Esophagus muscularis mucosa (tissue), 4 donors: ENCODE measurements around the gene ANO6. TPM values are rescaled to one million over a fixed set of nuclear protein-coding genes. Genes with fewer than 3 reads are reported as not detected.

Source experiments
- DNase-seq: peaks from one replicate; pipeline ENCODE4 v3.0.0-alpha.2; 2017; ENCODE audit errors: extremely low spot score
- H3K27ac ChIP-seq, 4 donors: fragments of 200-600 bp; sonication (generic); replicated peaks in 1 of 4; 1 replicate in 3 of 4; 2 replicates in 1 of 4; pipeline ENCODE4 v1.5.1; 2016 to 2019; ENCODE audit warnings: mild to moderate bottlenecking in 1 of 4
- H3K27me3 ChIP-seq, 4 donors: fragments of 200-600 bp; sonication (generic); one replicate each; pipeline versions ENCODE4 v1.5.1 to v1.6.0; 2016 to 2019
- H3K36me3 ChIP-seq, 4 donors: fragments of 200-600 bp; sonication (generic); one replicate each; pipeline ENCODE4 v1.5.1; 2016 to 2019
- H3K4me1 ChIP-seq, 4 donors: fragments of 200-600 bp; sonication (generic); one replicate each; pipeline ENCODE4 v1.5.1; 2016 to 2019
- H3K4me3 ChIP-seq, 4 donors: fragments of 200-600 bp; sonication (generic); 1 replicate in 2 of 4; 2 replicates in 2 of 4; pipeline ENCODE4 v1.5.1; 2016 to 2019; ENCODE audit warnings: mild to moderate bottlenecking in 4 of 4, moderate library complexity in 1 of 4
- H3K9me3 ChIP-seq, 4 donors: fragments of 200-600 bp; sonication (generic); 1 replicate in 3 of 4; 2 replicates in 1 of 4; pipeline ENCODE4 v1.5.1; 2016 to 2019
- CTCF ChIP-seq, 3 experiments: fragments of 200-600 bp in 2 of 3; fragments of 450-650 bp in 1 of 3; sonication (generic) in 2 of 3; IDR thresholded peaks; one replicate each; pipeline ENCODE4 v1.5.1; 2017 to 2019; ENCODE audit warnings: antibody characterized with exemption in 3 of 3, mild to moderate bottlenecking in 2 of 3, moderate library complexity in 1 of 3
- EP300 ChIP-seq: sonication (generic); formaldehyde crosslinking; IDR thresholded peaks from one replicate; pipeline ENCODE4 v1.6.1; 2017; ENCODE audit warnings: antibody characterized with exemption
- POLR2A ChIP-seq: fragments of 450-650 bp; IDR thresholded peaks from one replicate; pipeline ENCODE4 v1.6.1; 2017; ENCODE audit warnings: antibody characterized with exemption, moderate library complexity, mild to moderate bottlenecking, low read depth
- POLR2AphosphoS5 ChIP-seq, 2 donors: sonication (generic); formaldehyde crosslinking; IDR thresholded peaks; one replicate each; pipeline ENCODE4 v1.6.1; 2017; ENCODE audit warnings: antibody characterized with exemption in 2 of 2
- WGBS: methylation state at CpG from one replicate; pipeline ENCODE4 v1.1.5; 2018; 5-methylcytosine and 5-hydroxymethylcytosine counted together
- intact Hi-C: fragments of 100-400 bp; cut with DNase I; formaldehyde crosslinking; loops from one replicate; pipeline ENCODE4 v1.15.1; 2023
- total RNA-seq, 4 donors: library from RNA; depleted of rRNA; stranded (reverse); fragments of >200 nt; gene quantifications; one replicate each; pipeline versions ENCODE4 v1.1.0 to v1.2.1, GENCODE V29; 2016

Gene ANO6
- total RNA-seq, 4 donors from 2014 or later: 141 to 208 (median 166) TPM

DNA sequence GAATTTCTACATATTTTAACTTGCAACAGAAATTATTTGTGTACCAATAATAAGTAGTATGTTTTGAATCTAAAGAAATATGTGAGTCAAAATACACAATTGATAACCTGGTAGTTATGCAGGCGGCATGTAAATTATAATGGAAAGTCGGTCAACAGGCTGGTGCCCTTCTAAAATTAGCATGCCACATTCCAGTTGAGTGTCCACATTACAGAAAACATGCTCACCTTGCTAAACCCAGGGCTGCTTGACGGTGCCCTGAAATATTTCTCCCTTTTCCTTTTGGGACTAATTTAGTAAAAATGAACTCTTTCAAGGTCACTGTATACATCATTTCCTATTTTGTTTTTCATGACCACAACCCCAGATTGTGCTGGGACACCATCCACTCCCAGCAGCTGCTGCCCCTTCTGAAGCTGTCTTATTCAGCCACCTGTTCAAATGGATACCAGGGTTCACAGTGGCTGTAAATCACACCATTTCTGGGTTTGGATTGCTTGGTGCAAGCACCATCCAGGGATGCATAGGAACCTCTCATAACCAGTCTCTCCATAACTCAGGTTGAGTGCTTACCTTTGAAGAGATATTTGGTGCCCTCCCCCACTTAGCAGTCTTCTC lies 110.6 kb downstream of the ANO6 start:
- Histone ChIP-seq H3K27ac (no peak overlapping the region), H3K9me3 (no peaks in the 10 kb centered on the region), H3K36me3 (peaks cover 0 to under 1% (median 0%) of the 10 kb centered on the region in 4 donors), H3K27me3 (no peaks in the 10 kb centered on the region), H3K4me1 (peaks cover 23 to 88% (median 80%) of the 10 kb centered on the region in 4 donors), H3K4me3 (no peak overlapping the region)
- WGBS: 85% methylated on average over 3 of the region's 3 CpGs
- intact Hi-C loops: no loop called here
- no peak for DNase-seq
- no peak for TF ChIP-seq POLR2A
- TF ChIP-seq POLR2AphosphoS5 (IDR thresholded peaks at IDR 0.05): no peak
- TF ChIP-seq CTCF (IDR thresholded peaks at IDR 0.05): no peak
- TF ChIP-seq EP300: no peak

- WGBS: 86% methylated on average over 2 of the region's 2 CpGs
- H3K36me3 ChIP-seq: peaks cover 0 to 11% (median 0%) of the 10 kb centered on the region in 4 donors
- no peaks in the 10 kb centered on the region for H3K9me3 ChIP-seq
- H3K4me3 ChIP-seq: no peak overlapping the region
- intact Hi-C loops: no loop called here
- no peaks in the 10 kb centered on the region for H3K27me3 ChIP-seq
- TF ChIP-seq CTCF (IDR thresholded peaks at IDR 0.05): no peak
- TF ChIP-seq EP300: no peak
- TF ChIP-seq POLR2AphosphoS5 (IDR thresholded peaks at IDR 0.05): no peak
- TF ChIP-seq POLR2A: no peak
- H3K4me1 ChIP-seq: peaks cover 20 to 80% (median 72%) of the 10 kb centered on the region in 4 donors
- no peak for DNase-seq
- H3K27ac ChIP-seq: peak overlapping the region in 1 of 4 donors; percentile 7
Observed at GRCh38 chr12:45327823-45328383, 112.0 kb downstream of the ANO6 start.

- WGBS: 100% methylated on average over 1 of the region's 1 CpG
- H3K4me3 ChIP-seq: no peak overlapping the region
- peaks cover 19 to 66% (median 61%) of the 10 kb centered on the region in 4 donors for H3K4me1 ChIP-seq
- intact Hi-C loops: no loop called here
- TF ChIP-seq EP300 (no peak), POLR2AphosphoS5 (IDR thresholded peaks at IDR 0.05) (no peak), POLR2A (no peak), CTCF (IDR thresholded peaks at IDR 0.05) (no peak)
- no peaks in the 10 kb centered on the region for H3K27me3 ChIP-seq
- H3K27ac ChIP-seq: no peak overlapping the region
- H3K36me3 ChIP-seq: peaks cover 0 to 11% (median 0%) of the 10 kb centered on the region in 4 donors
- no peaks in the 10 kb centered on the region for H3K9me3 ChIP-seq
- DNase-seq: no peak
Observed at GRCh38 chr12:45329238-45329637, 113.3 kb downstream of the ANO6 start.

DNA sequence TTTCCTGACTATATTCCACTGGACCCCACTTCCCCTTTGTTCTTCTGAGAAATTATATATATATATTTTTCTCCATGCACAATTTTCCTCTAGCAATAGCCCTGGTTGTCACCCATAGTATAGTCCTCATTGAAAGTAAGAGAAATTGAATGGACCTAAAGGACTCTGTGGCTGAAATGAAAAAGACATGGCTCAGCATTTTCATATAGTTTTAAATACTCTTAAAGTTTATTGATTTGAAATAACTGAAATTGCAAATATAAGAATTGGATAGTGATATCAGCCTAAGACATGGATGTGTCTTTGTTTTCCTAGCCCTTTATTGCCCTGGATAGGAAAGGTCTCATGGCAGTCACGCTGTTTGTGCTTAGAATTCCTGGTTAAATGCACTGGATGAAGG lies 113.8 kb downstream of the ANO6 start:
- intact Hi-C loops: no loop called here

More for the DNA sequence above, 113.8 kb downstream of the ANO6 start:
- Histone ChIP-seq H3K4me1 (peaks cover 17 to 62% (median 56%) of the 10 kb centered on the region in 4 donors), H3K9me3 (no peaks in the 10 kb centered on the region), H3K4me3 (no peak overlapping the region), H3K27ac (no peak overlapping the region), H3K36me3 (peaks cover 0 to 11% (median 0%) of the 10 kb centered on the region in 4 donors), H3K27me3 (no peaks in the 10 kb centered on the region)
- TF ChIP-seq CTCF (IDR thresholded peaks at IDR 0.05): no peak
- TF ChIP-seq POLR2A: no peak
- TF ChIP-seq POLR2AphosphoS5 (IDR thresholded peaks at IDR 0.05): no peak
- no peak for TF ChIP-seq EP300
- DNase-seq: no peak
- 86% methylated on average over 1 of the region's 1 CpG for WGBS
